Fibroblast of villous mesenchyme (primary cell): ENCODE results near the gene SRMS. TPM values are rescaled to one million over a fixed set of nuclear protein-coding genes. Genes with fewer than 3 reads are reported as not detected.

Source experiments
- DNase-seq: peaks from one replicate; pipeline ENCODE4 v3.0.0-alpha.2; 2010; ENCODE audit warnings: low read depth
- H3K4me3 ChIP-seq: 2 replicates; pipeline ENCODE4 v1.5.1; 2011; ENCODE audit warnings: low read depth, mild to moderate bottlenecking, low read length
- CTCF ChIP-seq: IDR thresholded peaks from 2 replicates; pipeline ENCODE4 v1.5.1; 2012; ENCODE audit warnings: low read depth, mild to moderate bottlenecking, low read length; ENCODE audit not compliant: insufficient read depth
- total RNA-seq: library from RNA; depleted of rRNA; stranded (reverse); fragments of >200 nt; gene quantifications from 2 replicates; pipeline ENCODE4 v1.2.3, GENCODE V29; 2012

SRMS gene
- total RNA-seq, 1 donor = not detected

GRCh38 chr20:63529861-63530787 is 17.4 kb downstream of the SRMS start:
- DNase-seq = no peak
- no peak overlapping the region for H3K4me3 ChIP-seq
- TF ChIP-seq CTCF = no peak

- TF ChIP-seq CTCF = no peak
- no peak for DNase-seq
- H3K4me3 ChIP-seq = no peak overlapping the region
Measured at GRCh38 chr20:63529180-63529860, 18.2 kb downstream of the SRMS start.

- no peak for DNase-seq
- TF ChIP-seq CTCF = no peak
Measured at GRCh38 chr20:63527184-63527583, 20.4 kb downstream of the SRMS start.

GRCh38 chr20:63525971-63526370 is 21.6 kb downstream of the SRMS start:
- TF ChIP-seq CTCF = no peak
- H3K4me3 ChIP-seq = no peak overlapping the region
- no peak for DNase-seq

More at GRCh38 chr20:63527184-63527583, 20.4 kb downstream of the SRMS start:
- H3K4me3 ChIP-seq = no peak overlapping the region

- H3K4me3 ChIP-seq = no peak overlapping the region
- no peak for TF ChIP-seq CTCF
- DNase-seq = no peak
Measured at GRCh38 chr20:63525185-63525584, 22.4 kb downstream of the SRMS start.

- H3K4me3 ChIP-seq = no peak overlapping the region
- TF ChIP-seq CTCF = no peak
- no peak for DNase-seq
Measured at GRCh38 chr20:63522981-63523611, 24.5 kb downstream of the SRMS start.
